Tibial nerve (tissue), 4 donors: Measurements from ENCODE around the gene RAE1.

ENCODE experiments used
- EP300 ChIP-seq, 2 donors: sonication (generic); formaldehyde crosslinking; IDR thresholded peaks; one replicate each; pipeline ENCODE4 v1.6.1; 2017; ENCODE audit warnings: antibody characterized with exemption in 2 of 2, mild to moderate bottlenecking in 1 of 2
- POLR2A ChIP-seq, 2 donors: fragments of 450-650 bp; IDR thresholded peaks; one replicate each; pipeline ENCODE4 v1.6.1; 2017; ENCODE audit warnings: antibody characterized with exemption in 2 of 2, mild to moderate bottlenecking in 2 of 2, moderate library complexity in 2 of 2
- TF ChIP-seq, protein P1 (sequence below), 5 experiments: fragments of 200-600 bp in 3 of 5; fragments of 450-650 bp in 2 of 5; sonication (generic) in 3 of 5; IDR thresholded peaks; one replicate each; pipeline ENCODE4 v1.5.1; 2016 to 2019; ENCODE audit warnings: antibody characterized with exemption in 5 of 5, mild to moderate bottlenecking in 3 of 5, moderate library complexity in 2 of 5

DNA sequence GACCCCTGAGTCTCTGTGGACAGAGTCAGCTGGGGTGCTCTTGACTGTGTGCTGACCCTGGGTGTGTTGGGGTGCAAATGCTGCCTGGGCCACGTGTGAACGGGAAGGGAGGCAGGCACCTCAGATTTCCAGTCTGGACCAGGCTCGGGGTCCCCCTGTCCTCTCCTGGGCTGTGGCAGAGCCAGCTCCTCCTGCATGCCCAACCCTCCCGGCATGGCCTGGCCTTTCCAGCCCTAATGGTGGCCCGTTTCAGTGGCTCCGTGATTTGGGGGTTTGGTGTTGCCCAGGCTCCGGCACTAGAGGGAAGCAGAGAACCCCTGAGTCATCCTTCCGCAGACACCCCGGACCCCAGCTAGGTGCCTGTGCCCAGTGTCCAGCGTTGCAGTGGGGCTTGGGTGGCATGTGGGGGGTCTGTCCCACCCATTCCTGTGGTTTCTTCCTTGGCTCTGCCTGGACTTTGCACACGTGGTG, 49.2 kb downstream of the RAE1 start:
- TF ChIP-seq, protein P1, sequence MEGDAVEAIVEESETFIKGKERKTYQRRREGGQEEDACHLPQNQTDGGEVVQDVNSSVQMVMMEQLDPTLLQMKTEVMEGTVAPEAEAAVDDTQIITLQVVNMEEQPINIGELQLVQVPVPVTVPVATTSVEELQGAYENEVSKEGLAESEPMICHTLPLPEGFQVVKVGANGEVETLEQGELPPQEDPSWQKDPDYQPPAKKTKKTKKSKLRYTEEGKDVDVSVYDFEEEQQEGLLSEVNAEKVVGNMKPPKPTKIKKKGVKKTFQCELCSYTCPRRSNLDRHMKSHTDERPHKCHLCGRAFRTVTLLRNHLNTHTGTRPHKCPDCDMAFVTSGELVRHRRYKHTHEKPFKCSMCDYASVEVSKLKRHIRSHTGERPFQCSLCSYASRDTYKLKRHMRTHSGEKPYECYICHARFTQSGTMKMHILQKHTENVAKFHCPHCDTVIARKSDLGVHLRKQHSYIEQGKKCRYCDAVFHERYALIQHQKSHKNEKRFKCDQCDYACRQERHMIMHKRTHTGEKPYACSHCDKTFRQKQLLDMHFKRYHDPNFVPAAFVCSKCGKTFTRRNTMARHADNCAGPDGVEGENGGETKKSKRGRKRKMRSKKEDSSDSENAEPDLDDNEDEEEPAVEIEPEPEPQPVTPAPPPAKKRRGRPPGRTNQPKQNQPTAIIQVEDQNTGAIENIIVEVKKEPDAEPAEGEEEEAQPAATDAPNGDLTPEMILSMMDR (IDR thresholded peaks at IDR 0.05) = peak in 2 of 5 experiments; percentile 10 to 23
- TF ChIP-seq POLR2A (IDR thresholded peaks at IDR 0.05) = no peak
- TF ChIP-seq EP300 (IDR thresholded peaks at IDR 0.05) = no peak
